Subcutaneous abdominal adipose tissue (tissue), 5 donors: Measurements from ENCODE around the gene ZSWIM6.

Source experiments
- H3K27ac ChIP-seq: one replicate; pipeline ENCODE4 v1.7.0; 2013; ENCODE audit warnings: low read depth, mild to moderate bottlenecking, inconsistent platforms, low read length, moderate library complexity
- H3K27me3 ChIP-seq, 5 donors: one replicate each; pipeline ENCODE4 v1.7.0; 2013; ENCODE audit warnings: low read length in 5 of 5, inconsistent platforms in 1 of 5; ENCODE audit not compliant: control insufficient read depth in 5 of 5, insufficient read depth in 4 of 5
- H3K36me3 ChIP-seq, 5 donors: one replicate each; pipeline ENCODE4 v1.7.0; 2013; ENCODE audit warnings: low read length in 5 of 5; ENCODE audit not compliant: control insufficient read depth in 5 of 5, insufficient read depth in 5 of 5
- H3K4me1 ChIP-seq, 5 donors: one replicate each; pipeline ENCODE4 v1.7.0; 2013; ENCODE audit warnings: low read length in 5 of 5, mild to moderate bottlenecking in 3 of 5, moderate library complexity in 1 of 5; ENCODE audit not compliant: control insufficient read depth in 5 of 5, insufficient read depth in 5 of 5
- H3K4me3 ChIP-seq, 5 donors: one replicate each; pipeline ENCODE4 v1.7.0; 2013; ENCODE audit warnings: low read length in 5 of 5, low read depth in 1 of 5
- H3K9ac ChIP-seq, 5 donors: one replicate each; pipeline ENCODE4 v1.7.0; 2013; ENCODE audit warnings: low read length in 5 of 5, mild to moderate bottlenecking in 4 of 5, moderate library complexity in 3 of 5
- H3K9me3 ChIP-seq, 5 donors: one replicate each; pipeline ENCODE4 v1.7.0; 2013; ENCODE audit warnings: low read length in 5 of 5; ENCODE audit not compliant: control insufficient read depth in 5 of 5
- donor health status: healthy.
- donor health status: healthy.
- donor health status: healthy.
- donor health status: healthy.
- donor health status: healthy.

ZSWIM6 gene

DNA sequence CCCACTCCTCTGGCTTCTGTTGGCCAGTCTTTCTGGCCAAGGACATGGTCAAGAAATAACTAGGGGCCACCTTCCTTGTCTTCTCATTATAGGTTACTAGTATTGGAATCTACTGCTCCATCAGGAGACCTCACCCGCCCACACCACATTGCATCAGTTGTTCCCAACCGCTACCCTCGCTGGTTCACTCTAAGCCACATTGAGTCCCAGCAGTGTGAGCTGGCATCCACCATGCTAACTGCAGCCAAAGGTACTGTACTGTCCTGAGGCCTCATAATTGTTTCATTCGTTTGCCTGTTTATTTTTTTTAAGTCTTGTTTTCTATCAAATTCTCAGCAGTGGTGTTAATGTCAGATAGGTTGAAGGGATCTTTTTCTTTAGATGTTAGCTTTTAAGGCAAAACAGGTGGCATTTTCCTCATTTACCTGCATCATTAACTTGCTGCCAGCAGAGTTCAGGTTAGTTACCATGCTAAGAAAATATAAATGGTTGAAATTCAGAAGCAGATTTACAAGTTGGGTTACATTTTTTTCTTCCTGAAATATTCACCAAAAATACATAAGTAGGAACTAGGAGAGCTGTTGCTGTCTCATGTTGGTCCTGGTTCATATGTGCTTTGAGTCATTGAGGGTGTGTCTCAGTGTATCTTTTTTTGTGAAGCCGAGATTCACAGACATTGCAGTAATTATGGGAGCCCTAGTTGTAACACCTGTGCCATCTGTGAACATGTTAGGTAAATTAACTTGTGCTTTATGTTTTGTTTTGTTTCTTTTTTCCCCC is 206.9 kb downstream of the ZSWIM6 start:
- H3K9me3 ChIP-seq = peaks cover 3 to 9% (median 7%) of the 10 kb centered on the region in 5 donors
- no peak overlapping the region for H3K27ac ChIP-seq
- H3K9ac ChIP-seq = no peak overlapping the region
- no peaks in the 10 kb centered on the region for H3K4me1 ChIP-seq
- no peak overlapping the region for H3K4me3 ChIP-seq
- H3K36me3 ChIP-seq = peaks cover 40 to 79% (median 60%) of the 10 kb centered on the region in 5 donors
- no peaks in the 10 kb centered on the region for H3K27me3 ChIP-seq

DNA sequence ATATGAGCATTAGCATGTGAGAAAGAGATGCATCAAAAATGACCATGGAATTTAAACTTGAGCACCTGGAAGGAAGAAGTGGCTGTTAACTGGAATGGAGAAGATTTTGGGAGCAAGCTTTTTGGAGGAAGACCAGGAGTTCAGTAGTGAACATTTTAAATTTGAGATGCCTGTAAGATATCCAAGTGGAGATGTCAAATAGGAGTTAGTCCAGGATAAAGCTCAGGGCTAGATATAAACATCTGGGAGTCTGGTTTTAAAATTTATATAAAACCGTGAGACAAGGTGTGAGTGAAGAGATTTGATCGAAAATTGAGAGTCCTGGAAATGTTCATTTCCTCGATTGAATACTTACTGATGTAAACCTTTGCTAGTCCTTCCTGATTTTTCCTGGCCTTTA is 217.5 kb downstream of the ZSWIM6 start:
- H3K4me1 ChIP-seq = peaks cover 0 to 5% (median 0%) of the 10 kb centered on the region in 5 donors
- no peaks in the 10 kb centered on the region for H3K27me3 ChIP-seq
- H3K9me3 ChIP-seq = no peaks in the 10 kb centered on the region
- no peak overlapping the region for H3K9ac ChIP-seq
- H3K36me3 ChIP-seq = peaks cover 2 to 10% (median 7%) of the 10 kb centered on the region in 5 donors
- no peak overlapping the region for H3K27ac ChIP-seq
- no peak overlapping the region for H3K4me3 ChIP-seq

DNA sequence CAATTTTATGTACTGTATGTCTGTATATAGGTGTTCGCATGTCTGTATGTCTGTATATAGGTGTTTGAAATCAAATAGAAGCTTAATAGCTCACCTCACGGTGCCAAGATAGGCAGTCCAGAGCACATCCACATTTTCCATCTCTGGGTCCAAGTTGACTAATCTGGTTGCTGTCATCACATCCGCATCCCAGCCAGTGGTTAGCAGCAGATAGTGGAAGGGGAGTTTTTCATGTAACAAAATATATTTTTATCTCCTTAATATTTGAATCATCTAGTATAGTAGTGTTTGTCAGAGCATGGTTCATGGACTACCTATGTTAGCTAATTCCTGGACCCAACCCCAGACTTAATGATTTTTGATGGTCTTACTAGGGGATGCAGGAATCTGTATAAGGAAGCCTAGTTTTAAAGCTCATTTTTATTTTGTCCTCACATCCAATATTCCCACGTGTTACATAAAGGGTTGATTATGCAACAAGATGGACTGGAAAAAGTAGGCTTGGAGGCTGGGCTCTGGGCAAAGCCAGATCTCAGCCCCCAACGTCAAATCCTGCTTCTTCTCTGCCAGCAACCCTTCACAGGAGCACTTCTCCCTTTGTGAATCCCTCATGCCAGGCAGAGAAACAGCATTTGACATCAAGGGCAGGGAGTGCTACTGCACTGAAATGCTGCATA is 219.7 kb downstream of the ZSWIM6 start:
- H3K9ac ChIP-seq = no peak overlapping the region
- peaks cover 0 to 5% (median 2%) of the 10 kb centered on the region in 5 donors for H3K36me3 ChIP-seq
- no peak overlapping the region for H3K4me3 ChIP-seq
- H3K9me3 ChIP-seq = no peaks in the 10 kb centered on the region
- H3K27me3 ChIP-seq = no peaks in the 10 kb centered on the region
- no peak overlapping the region for H3K27ac ChIP-seq
- H3K4me1 ChIP-seq = peaks cover 0 to 5% (median 0%) of the 10 kb centered on the region in 5 donors

DNA sequence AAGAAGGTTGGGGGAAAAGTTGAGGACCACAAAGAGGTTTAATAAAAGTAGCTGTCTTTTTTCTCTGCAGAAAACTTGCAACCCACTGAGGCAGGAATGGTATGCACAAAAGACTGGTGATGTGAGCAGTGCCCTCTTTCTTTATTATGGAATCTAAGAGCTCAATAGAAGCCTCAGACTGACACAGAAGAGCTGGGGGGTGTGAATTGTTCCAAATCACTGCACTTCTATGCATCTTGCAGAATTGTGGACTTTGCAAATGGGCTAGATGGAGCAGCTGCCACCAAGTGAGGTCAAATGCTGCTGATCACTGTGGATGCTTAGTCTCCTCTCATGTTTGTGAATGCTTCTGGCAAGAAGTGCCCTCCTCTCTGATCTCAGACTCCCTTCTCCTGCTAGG is 227.1 kb downstream of the ZSWIM6 start:
- Histone ChIP-seq H3K9ac (no peak overlapping the region), H3K4me1 (peaks cover 0 to 2% (median 0%) of the 10 kb centered on the region in 5 donors), H3K4me3 (no peak overlapping the region), H3K27ac (no peak overlapping the region), H3K36me3 (no peaks in the 10 kb centered on the region), H3K9me3 (no peaks in the 10 kb centered on the region), H3K27me3 (no peaks in the 10 kb centered on the region)

DNA sequence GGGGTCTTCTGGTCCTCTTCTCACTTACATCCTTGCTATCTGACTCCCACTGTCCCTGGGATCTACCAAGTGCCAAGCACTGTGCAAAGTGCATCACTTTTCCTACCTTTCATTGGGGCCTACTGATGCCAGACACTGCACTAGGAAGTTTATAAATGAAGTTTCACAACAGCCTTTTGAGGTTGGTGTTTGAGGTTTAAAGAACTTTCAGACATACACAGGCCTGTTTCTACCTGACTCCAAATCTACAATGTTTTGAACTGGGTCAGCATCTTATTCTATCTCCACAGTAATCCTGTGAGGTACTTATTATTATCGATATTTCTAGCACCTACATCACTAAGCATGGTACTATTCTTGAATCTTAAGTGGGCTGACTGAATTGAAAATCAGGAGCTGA is 227.7 kb downstream of the ZSWIM6 start:
- H3K27ac ChIP-seq = no peak overlapping the region
- H3K4me3 ChIP-seq = no peak overlapping the region
- H3K4me1 ChIP-seq = peaks cover 0 to 6% (median 5%) of the 10 kb centered on the region in 5 donors
- H3K9me3 ChIP-seq = no peaks in the 10 kb centered on the region
- H3K27me3 ChIP-seq = no peaks in the 10 kb centered on the region
- no peaks in the 10 kb centered on the region for H3K36me3 ChIP-seq
- no peak overlapping the region for H3K9ac ChIP-seq

DNA sequence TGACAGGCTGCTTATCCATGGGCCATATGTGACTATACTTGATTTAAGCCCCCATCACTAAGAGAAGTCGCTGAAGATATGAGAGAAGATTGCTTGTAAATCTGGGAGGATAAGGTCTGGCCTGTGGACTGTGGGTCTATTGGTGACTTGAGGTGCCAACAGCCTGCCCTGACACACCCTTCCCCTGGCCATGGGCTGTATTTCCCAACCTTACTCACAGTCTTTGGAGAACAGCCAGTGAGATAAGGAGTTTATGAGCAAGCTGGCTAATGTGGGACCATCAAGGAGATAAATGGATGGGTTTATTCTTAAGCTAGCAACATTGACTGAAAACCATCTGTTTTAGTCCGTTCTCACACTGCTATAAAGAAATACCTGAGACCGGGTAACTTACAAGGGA is 231.3 kb downstream of the ZSWIM6 start:
- Histone ChIP-seq H3K9ac (no peak overlapping the region), H3K4me1 (peaks cover 0 to 8% (median 8%) of the 10 kb centered on the region in 5 donors), H3K36me3 (no peaks in the 10 kb centered on the region), H3K4me3 (no peak overlapping the region), H3K27ac (no peak overlapping the region), H3K27me3 (no peaks in the 10 kb centered on the region), H3K9me3 (no peaks in the 10 kb centered on the region)

DNA sequence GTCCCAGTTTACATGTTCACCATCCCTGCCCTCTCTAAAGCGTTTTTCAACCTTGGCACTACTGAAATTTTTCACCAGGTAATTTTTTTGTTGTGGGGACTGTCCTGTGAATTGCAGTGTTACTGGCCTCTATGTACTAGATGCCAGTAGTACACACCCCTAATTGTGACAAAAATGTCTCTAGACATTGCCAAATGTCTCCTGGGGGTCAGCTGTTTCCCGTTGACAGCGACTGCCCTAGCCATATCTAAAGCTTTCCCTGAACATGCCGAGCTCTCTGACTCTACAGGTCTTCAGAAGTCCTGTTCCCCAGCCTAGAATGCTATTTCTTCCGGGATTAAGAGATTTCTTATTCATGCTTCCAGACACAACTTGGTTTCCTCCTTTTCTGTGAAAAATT is 235.3 kb downstream of the ZSWIM6 start:
- no peak overlapping the region for H3K4me3 ChIP-seq
- no peaks in the 10 kb centered on the region for H3K36me3 ChIP-seq
- H3K27me3 ChIP-seq = no peaks in the 10 kb centered on the region
- no peaks in the 10 kb centered on the region for H3K9me3 ChIP-seq
- H3K9ac ChIP-seq = no peak overlapping the region
- H3K27ac ChIP-seq = no peak overlapping the region
- H3K4me1 ChIP-seq = peaks cover 0 to 20% (median 16%) of the 10 kb centered on the region in 5 donors

DNA sequence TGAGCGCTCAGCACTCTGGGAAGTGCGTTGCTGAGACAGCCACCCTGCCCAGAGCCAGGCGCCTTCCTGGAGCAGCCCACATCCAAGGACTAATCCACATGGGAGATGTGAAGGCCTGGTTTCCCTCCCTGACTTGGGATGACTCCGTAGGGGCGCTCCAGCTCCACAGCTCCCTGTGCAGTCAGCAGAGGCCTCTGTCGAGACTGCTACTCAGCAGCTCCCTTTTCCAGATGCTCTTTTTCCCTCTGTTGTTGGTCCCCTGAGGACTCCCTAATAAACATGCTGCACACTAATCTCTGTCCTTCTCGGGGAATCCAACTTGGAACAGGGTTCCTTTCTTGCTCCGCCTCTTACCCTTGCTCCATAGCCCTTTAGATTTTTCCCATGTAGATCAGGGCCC is 237.3 kb downstream of the ZSWIM6 start:
- Histone ChIP-seq H3K9me3 (no peaks in the 10 kb centered on the region), H3K27me3 (no peaks in the 10 kb centered on the region), H3K27ac (no peak overlapping the region), H3K9ac (no peak overlapping the region), H3K4me3 (no peak overlapping the region), H3K36me3 (no peaks in the 10 kb centered on the region), H3K4me1 (peaks cover 0 to 18% (median 13%) of the 10 kb centered on the region in 5 donors)

DNA sequence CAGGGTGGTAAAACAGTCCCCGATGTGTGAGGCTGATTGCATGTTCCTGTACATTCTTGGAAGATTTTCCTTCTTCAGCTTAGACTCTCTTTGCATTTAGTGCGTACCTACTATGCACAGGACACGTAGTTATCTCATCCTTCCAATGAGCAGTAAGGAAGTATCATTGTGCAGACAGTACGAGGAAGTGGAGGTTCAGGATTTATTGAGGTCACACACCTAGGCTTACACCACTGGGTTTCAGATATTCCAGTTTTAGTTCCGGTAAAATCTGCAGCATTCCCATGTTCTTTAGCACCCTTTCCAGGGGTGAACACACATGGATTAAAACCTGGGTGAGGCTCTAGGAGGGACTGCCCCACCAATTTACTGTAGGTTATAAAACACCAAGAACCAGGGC is 238.7 kb downstream of the ZSWIM6 start:
- Histone ChIP-seq H3K27me3 (no peaks in the 10 kb centered on the region), H3K27ac (no peak overlapping the region), H3K4me1 (peaks cover 0 to 12% (median 10%) of the 10 kb centered on the region in 5 donors), H3K9ac (no peak overlapping the region), H3K36me3 (no peaks in the 10 kb centered on the region), H3K4me3 (no peak overlapping the region), H3K9me3 (no peaks in the 10 kb centered on the region)

DNA sequence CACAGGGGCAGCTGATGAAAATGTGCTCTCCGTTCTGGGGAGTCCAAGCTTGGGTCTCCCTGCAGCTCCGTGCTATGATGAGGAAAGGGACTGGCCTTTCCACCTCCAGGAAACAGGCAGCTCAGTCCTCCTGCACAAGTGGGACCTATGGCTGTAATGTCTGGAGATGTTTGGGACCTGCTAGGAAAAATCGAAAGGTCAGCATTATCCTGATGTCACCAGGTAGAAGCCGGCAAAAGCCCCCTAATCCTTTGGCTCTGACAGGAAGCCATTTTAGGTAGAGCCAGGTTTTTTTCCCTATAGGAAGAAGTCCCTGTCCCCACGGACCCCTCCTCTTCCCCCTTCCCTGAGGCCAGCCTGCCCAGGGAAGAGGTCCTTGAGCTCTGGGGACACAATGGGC is 240.9 kb downstream of the ZSWIM6 start:
- H3K27ac ChIP-seq = no peak overlapping the region
- H3K9me3 ChIP-seq = no peaks in the 10 kb centered on the region
- no peak overlapping the region for H3K9ac ChIP-seq
- peaks cover 0 to 12% (median 10%) of the 10 kb centered on the region in 5 donors for H3K4me1 ChIP-seq
- H3K4me3 ChIP-seq = no peak overlapping the region
- H3K36me3 ChIP-seq = no peaks in the 10 kb centered on the region
- no peaks in the 10 kb centered on the region for H3K27me3 ChIP-seq
